GM08714 (cell line): Measurements from ENCODE around the gene YRDC.
A peak's percentile ranks its signal among the peaks of the same experiment; 100 is the strongest.
"Not testable (repeated sequence)": the region's sequence is repeated elsewhere in the genome, so short reads cannot be mapped to it uniquely, and the experiment has no call there.

Experiments used
- H3K4me3 ChIP-seq: fragments of 200-500 bp; sonication (Bioruptor generic); 2 replicates; pipeline ENCODE4 v1.5.1; 2014; ENCODE audit warnings: mild to moderate bottlenecking, low read length, inconsistent platforms
- ZNF274 ChIP-seq: IDR thresholded peaks from 2 replicates; pipeline ENCODE4 v1.6.1; 2012; ENCODE audit warnings: mild to moderate bottlenecking, low read depth, low read length

The YRDC gene

DNA sequence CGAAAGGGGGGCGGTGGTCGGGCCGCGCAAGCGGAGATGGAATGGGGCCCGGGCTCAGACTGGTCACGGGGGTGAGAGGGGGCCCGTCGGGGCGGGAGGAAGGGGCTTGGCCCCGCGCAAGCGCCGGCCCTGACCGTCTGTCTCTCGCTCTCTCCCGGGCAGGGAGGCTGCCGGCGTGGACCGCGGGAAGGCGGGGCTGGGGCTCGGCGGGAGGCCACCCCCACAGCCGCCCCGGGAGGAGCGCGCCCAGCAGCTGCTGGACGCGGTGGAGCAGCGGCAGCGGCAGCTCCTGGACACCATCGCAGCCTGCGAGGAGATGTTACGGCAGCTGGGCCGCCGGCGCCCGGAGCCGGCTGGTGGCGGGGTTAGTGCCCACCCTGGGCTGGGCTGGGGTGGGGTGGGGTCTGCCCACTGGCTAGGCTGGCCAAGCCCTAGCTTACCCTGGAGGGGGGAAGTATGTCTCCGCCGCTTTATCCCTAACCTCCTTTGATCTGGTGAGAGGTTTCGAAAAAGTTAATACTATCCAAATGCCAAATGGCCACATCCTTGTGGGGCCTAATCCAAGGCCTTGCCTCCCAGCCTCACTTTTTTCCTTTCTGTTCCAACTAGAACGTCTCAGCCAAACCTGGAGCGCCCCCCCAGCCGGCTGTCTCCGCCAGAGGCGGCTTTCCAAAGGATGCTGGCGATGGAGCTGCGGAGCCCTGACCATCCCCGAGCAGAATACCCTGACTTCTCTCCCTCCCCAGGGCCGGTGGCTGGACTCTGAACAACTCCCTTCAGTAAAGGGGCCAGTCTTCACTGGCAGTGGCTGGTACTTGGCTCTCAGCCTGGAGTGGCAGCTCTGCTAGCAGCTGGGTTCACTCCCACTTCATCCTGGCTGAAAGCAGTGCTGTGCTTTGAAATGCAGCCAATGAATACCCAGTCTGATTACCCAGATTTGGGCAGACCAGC, 636 bp upstream of the YRDC start:
- TF ChIP-seq ZNF274, result no peak
- H3K4me3 ChIP-seq, result peak overlapping the region; percentile 96

DNA sequence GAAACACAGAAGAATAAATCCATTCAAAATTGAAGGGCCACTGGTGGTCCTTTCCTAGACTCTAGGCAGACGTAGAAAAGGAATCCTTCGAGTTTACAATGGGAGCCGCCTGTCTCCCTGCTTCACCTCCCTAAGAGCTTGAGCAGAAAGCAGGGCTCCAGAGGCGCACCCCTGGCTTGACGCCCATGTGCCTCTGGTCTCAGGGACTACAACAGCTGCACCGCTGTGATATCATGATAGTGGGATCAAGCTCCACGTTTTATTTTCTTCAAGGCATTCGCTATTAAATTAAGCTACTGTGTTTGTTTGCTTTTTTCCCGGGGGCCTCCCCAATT, 821 bp downstream of the YRDC start:
- peak overlapping the region; percentile 96 for H3K4me3 ChIP-seq
- TF ChIP-seq ZNF274, result no peak

DNA sequence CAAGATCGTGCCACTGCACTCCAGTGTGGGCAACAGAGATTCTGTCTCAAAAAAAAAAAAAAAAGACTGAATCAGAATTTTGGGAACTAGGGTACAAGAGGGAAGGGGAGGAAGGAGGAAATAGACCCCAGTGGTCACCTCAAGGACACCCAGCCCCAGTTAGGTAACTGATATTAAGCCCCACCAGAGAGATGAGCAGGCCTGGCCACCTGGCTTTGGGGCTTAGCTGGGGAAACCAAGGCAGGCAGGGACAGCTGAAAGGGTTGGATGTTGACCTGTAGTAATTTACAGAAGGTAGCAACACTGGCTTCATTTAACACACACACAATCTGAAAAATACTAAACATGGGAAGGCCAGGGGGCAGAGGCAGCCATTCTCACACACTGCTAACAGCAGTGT, 5.6 kb downstream of the YRDC start:
- no peak overlapping the region for H3K4me3 ChIP-seq
- no peak for TF ChIP-seq ZNF274

DNA sequence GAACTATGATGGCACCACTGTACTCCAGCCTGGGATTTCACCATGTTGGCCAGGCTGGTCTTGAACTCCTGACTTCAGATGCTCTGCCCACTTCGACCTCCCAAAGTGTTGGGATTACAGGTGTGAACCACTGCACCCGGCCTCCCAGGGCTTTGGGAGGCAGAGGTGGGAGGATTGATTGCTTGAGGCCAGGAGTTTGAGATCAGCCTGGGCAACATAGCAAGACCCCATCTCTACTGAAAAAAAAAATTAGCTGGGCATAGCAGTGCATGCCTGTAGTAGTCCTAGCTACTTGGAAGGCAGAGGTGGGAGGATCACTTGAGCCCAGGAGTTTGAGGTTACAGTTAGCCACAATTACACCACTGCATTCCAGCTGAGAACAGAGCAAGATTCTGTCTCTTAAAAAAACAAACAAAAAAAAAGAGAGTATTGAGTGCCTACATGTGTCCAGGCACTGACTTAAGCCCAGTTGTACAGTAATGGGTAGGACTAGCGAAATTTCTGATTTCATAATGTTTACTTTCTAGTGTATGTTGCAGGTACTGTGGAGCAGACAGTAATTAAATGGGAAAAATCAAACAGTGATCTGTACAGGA, 10.2 kb downstream of the YRDC start:
- H3K4me3 ChIP-seq, result no peak overlapping the region
- no peak for TF ChIP-seq ZNF274

DNA sequence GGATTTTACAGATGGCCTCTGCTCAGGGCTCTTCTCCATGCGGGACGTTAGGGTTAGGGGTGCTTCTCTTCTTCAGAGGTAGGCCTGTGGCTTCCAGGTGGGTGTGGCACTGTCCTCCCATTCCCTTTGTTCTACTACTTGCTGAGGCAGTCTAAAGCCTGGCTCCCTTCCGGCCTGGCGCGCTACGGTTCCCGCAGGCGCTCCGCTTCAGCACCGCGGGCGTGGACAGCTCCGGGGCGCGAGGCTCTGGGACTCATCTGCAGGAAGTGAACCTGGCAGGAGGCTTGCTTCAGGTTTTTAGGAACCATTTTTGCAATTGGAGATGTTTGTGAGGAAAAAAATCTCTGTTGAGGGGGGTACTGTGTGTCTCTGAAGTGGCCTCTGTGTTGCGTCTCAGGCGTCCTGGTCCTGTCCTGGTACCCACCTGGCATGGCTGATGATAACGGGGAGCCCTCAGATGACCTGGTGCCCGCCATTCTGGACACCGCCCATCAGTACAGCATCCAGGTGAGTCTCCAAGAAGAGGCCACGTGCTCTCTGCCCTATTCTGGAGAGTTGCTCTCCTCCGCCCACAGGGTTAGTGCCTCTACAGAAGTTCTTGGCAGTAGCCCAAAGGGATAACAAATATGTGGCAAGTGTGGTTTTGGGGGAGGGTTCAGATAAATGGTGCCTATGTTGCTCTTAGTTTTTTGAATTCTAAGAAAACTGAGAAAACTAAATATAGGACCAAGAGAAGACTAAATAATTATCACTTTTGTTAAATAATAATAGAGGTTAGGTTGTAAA, 12.5 kb downstream of the YRDC start:
- no peak for TF ChIP-seq ZNF274
- no peak overlapping the region; the same call in 1 of the 2 replicates for H3K4me3 ChIP-seq

DNA sequence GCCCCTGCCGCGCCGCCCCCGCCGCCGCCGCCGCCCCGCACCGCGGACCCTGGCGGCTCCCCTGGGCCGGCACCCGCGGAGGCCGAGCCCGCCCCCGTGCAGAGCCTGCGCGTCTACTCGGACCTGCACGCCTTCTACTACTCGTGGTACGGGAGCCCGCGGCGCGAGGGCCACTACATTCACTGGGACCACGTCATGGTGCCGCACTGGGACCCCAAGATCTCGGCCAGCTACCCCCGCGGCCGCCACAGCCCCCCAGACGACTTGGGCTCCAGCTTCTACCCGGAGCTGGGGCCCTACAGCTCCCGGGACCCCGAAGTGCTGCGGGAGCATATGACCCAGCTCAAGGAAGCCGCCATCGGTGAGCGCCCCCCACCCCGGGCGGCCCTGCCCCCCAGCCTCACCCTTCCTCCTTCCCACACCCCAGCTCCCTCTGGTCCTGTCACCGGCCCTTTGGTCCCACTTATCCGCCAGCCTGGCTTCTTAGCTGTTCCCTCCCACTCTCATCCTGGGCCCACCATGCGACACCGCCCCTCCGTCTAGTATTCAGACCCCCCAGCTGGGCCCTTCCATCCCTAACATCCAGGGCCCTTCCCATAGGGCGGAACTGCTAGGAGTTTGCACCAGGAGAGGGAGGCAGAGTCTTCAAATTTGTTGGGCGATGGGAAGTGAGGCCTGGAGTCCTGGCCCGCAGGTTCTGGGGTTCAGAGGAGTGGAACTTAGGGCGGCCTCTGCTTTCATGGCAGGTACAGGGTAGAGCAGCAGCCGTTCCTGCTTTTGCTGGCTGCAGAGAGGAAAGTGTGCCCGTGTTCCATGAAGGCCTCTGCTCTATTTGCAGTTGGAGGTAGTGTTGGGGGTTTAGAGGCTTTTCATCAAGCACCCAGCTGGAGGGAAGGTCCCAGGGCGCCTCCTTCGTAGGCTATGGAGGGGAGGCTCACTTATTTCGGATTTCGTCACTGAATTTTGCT, 13.4 kb downstream of the YRDC start:
- TF ChIP-seq ZNF274, result no peak
- H3K4me3 ChIP-seq, result peak overlapping the region; percentile 33; the same call in 1 of the 2 replicates

DNA sequence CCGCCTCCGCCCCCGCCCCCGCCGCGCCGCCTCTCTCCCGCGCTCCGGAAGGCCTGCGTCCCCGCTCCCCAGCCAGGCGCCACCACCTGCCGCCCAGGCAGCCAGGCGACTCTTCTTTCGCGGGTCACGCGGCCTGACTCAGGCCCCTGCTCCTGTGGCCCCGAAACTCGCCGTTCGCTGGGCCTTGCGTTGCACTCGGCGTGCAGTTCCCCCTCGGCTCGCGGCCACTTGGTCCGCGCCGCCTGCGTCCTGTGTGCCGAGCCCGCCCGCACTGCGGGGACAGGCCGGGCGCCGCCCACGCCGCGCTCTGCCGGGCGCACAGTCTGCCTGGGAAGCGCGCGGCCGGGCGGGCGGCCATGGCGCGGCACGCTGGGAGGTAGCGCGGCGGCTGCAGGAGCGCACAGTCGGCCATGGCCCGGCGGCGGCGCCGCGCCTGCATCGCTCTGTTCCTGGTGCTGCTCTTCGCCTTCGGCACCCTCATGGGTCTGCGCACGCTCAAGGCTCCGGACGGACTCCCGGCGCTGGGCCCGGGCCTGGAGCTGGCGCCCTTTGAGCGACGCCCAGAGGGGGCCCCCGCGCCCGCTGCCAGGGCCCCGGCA, 14.1 kb downstream of the YRDC start, which contains the start of gene MANEAL:
Gene MANEAL (plus strand): TSS at position 75 of the 599 bp plus-strand sequence. CDS start 336 bp downstream, at position 411.
- no peak for TF ChIP-seq ZNF274

DNA sequence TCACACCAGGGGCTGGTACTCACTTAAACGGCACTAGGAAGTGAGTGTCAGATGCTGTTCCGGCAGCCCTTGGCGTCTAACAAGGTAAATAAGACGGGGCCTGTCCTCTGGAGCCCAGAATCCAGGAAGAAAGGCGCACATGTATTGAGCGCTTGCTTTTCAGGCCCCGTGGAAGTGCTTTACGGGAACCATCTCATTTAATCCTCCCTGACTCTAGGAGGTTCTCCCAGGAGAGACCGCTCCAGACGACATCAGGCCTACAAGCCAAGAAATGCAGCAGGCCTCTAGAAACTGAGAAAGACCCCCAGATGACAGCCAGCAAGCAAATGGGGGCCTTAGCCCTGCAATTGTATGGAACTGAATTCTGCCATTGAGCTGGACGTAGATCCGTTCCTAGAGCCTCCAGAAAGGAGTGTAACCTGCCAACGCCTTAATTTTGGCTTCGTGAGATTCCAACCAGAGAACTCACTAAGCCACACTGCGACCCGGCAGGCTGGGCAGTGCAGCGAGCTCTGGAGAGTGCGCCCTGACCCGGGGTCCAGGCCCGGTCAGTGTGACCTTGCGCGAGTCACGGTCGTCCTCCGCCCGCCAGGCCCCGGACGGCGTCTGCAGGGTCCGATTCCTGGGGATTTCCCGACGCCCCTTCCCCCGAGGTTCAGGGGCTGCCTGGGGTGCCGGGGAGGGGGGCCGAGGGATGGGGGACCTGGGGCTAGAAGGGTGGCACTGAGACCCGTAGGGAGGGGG, 14.9 kb downstream of the YRDC start:
- TF ChIP-seq ZNF274, result no peak
- H3K4me3 ChIP-seq, result no peak overlapping the region

More for the DNA sequence above, 14.1 kb downstream of the YRDC start, which contains the start of gene MANEAL:
- peak within 1 kb of the TSS; percentile 56; the same call in 1 of the 2 replicates for H3K4me3 ChIP-seq

DNA sequence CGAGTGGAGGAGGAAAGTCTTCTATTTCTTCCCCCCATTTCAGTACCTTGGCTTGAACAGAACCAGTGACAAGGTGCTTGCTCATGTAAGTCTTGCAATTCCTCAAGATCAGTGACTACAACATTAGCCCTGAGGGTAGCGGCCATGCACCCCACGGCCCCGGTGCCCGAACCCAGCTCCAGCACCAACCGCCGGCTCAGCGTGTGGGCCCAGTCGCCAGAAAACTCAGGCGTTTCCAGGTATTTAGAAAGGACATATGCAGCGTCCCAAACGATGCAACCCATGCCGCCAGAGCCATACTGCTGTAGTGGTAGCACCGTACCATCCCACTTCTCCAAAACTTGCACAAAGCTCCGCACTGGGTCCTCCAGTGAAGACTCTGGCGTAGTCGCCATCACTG, 25.5 kb downstream of the YRDC start:
- no peak for TF ChIP-seq ZNF274
- H3K4me3 ChIP-seq, result no peak overlapping the region

DNA sequence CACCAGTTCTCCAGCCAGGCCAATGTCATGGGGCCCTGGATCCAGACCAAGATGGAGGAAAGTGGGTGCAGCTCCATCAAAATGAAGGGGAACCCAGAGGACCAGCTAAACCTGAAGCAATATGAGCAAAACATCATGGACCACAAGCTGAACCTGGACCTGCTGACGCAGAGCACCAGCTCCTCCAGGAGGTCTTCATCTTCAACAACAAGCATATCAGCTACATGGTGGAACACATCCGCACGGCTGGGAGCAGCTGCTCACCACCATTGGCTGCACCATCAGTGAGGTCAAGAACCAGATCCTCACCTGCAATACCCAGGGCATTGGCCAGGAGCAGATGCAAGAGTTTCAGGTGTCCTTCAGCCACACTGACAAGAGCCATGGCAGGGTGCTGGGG, 29.4 kb downstream of the YRDC start:
- TF ChIP-seq ZNF274, result no peak
- no peak overlapping the region for H3K4me3 ChIP-seq

DNA sequence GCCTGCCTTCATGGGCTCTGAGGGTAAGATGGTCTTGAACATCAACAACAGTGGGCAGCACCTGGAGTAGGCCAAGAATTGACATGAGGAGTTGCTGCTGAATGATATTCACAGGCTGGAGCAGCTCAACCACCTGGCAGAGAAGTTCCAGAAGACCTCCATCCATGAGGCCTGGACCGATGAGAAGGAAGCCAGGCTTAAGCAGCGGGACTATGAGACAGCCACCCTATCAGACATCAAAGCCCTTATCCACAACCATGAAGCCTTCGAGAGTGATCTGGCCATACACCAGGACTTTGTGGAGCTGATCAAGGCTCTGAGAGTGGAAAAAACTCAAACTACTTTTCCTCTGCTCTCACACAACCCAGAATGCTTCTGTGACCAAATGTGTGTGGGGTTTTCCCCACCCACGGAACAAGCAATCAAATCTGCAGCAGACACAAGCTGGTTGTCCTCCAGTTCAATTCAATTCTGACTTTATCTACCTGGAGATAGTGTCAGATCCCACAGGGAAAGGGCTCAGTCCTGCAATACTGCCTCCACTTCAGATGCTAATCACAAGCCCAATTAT, 31.0 kb downstream of the YRDC start:
- no peak for TF ChIP-seq ZNF274

DNA sequence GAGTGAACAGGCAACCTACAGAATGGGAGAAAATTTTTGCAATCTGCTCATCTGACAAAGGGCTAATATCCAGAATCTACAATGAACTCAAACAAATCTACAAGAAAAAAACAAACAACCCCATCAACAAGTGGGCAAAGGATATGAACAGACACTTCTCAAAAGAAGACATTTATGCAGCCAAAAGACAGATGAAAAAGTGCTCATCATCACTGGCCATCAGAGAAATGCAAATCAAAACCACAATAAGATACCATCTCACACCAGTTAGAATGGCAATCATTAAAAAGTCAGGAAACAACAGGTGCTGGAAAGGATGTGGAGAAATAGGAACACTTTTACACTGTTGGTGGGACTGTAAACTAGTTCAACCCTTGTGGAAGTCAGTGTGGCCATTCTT, 36.6 kb downstream of the YRDC start:
- H3K4me3 ChIP-seq, result not testable (repeated sequence)

More for the DNA sequence above, 31.0 kb downstream of the YRDC start:
- H3K4me3 ChIP-seq, result no peak overlapping the region
